ENCODE measurements around the gene CD247. TPM values are rescaled to one million over a fixed set of nuclear protein-coding genes. Genes with fewer than 3 reads are reported as not detected.

The CD247 gene
- total and polyA plus RNA-seq, 10 of the 15 experiments (the other 5 are each of a cell fraction or from before 2014, with no cell fraction given) = 0.10 to 0.77 (median 0.30) TPM

DNA sequence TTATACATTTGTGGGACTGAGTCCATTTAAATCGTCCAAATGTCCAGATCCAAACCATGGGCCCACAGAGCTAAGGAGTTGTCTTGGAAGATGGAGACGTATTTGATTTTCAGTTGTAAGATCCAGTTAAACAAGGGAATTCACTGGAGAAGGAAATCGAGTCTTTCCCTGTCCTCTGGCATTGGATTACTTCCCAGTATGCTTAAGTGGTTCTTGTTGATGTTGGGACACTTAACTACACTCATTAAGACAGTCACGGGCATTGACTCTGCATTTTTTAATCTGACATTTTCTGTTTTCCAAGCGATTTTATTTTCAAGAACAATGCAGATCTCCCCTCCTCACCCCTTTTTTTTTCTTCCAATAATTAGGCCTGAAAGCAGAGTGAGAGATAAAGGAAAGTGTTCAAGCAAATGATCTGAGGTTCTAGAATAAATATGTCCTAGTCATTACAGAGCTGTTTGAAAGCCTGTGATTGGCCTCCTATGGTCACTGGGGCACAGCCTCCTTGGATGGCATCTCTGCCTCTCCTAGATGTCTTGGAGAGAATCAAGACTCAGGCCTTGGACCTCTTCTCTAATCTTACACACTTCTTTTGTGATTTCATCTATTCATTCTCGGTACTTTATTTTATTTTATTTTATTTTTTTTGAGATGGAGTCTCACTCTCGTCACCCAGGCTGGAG is 48.9 kb downstream of the CD247 start:
- Histone ChIP-seq H3K27ac (ENCODE audit: control insufficient read depth, insufficient read depth) (no peak overlapping the region), H3K36me3 (ENCODE audit: control insufficient read depth in 2 of 2, insufficient read depth in 2 of 2, low read length in 1 of 2) (no peaks in the 10 kb centered on the region), H2AFZ (ENCODE audit: control insufficient read depth, low read depth, low read length) (no peak overlapping the region), H3K79me2 (ENCODE audit: control insufficient read depth, insufficient read depth, low read length) (no peaks in the 10 kb centered on the region), H3K9me3 (replicated peaks; ENCODE audit: control insufficient read depth, insufficient read depth, low read length) (no peaks in the 10 kb centered on the region), H3K4me3 (no peak overlapping the region), H3K27me3 (replicated peaks in 1 of 2; ENCODE audit: control insufficient read depth in 2 of 2, insufficient read depth in 2 of 2, low read length in 1 of 2) (no peaks in the 10 kb centered on the region; a peak in 1 of 4 replicates), H3K9ac (ENCODE audit: control insufficient read depth, insufficient read depth, low read length) (no peak overlapping the region), H4K20me1 (ENCODE audit: control insufficient read depth, insufficient read depth) (no peaks in the 10 kb centered on the region), H3K4me2 (ENCODE audit: control insufficient read depth, insufficient read depth) (no peak overlapping the region), H3K4me1 (ENCODE audit: control insufficient read depth, insufficient read depth, low read length) (no peaks in the 10 kb centered on the region)
- BruUV-seq (replicated peaks) = no TSS peak
- ChIA-PET POLR2A (no interaction called here), SMC1A (ENCODE audit: uncharacterized antibody, unreplicated experiment) (no interaction called here), RAD21 (ENCODE audit: unreplicated experiment) (no interaction called here), CTCF (interaction anchor here (0.7 kb wide), 1 partner anchor 379 kb away, joined by 3 read pairs; no protein-coding TSS in a partner anchor)
- ATAC-seq (no peak), FAIRE-seq (no peak), DNase-seq (ENCODE audit: low read depth, low spot score) (no peak)
- no peak for TF ChIP-seq GABPA (IDR thresholded peaks at IDR 0.05; ENCODE audit: low read depth)
- no peak for TF ChIP-seq ZNF217 (IDR thresholded peaks at IDR 0.05)
- no peak for TF ChIP-seq ZSCAN29 (IDR thresholded peaks at IDR 0.05)
- no peak for TF ChIP-seq SPI1 (IDR thresholded peaks at IDR 0.05; ENCODE audit: borderline replicate concordance, insufficient read depth, low read depth, low read length)
- TF ChIP-seq RCOR1 (conservative IDR thresholded peaks at IDR 0.05; ENCODE audit: low read depth, low read length) = no peak
- TF ChIP-seq HDAC2 (IDR thresholded peaks at IDR 0.05) = no peak
- no peak for TF ChIP-seq EZH2 (IDR thresholded peaks at IDR 0.05; ENCODE audit: borderline replicate concordance, control insufficient read depth, low read depth, low read length)
- TF ChIP-seq, protein P1, sequence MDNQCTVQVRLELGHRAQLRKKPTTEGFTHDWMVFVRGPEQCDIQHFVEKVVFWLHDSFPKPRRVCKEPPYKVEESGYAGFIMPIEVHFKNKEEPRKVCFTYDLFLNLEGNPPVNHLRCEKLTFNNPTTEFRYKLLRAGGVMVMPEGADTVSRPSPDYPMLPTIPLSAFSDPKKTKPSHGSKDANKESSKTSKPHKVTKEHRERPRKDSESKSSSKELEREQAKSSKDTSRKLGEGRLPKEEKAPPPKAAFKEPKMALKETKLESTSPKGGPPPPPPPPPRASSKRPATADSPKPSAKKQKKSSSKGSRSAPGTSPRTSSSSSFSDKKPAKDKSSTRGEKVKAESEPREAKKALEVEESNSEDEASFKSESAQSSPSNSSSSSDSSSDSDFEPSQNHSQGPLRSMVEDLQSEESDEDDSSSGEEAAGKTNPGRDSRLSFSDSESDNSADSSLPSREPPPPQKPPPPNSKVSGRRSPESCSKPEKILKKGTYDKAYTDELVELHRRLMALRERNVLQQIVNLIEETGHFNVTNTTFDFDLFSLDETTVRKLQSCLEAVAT (IDR thresholded peaks at IDR 0.05) = no peak
- no peak for TF ChIP-seq MYC (IDR thresholded peaks at IDR 0.05; ENCODE audit: insufficient read depth, insufficient read length, insufficient replicate concordance, low read length, severe bottlenecking)
- TF ChIP-seq, protein P2, sequence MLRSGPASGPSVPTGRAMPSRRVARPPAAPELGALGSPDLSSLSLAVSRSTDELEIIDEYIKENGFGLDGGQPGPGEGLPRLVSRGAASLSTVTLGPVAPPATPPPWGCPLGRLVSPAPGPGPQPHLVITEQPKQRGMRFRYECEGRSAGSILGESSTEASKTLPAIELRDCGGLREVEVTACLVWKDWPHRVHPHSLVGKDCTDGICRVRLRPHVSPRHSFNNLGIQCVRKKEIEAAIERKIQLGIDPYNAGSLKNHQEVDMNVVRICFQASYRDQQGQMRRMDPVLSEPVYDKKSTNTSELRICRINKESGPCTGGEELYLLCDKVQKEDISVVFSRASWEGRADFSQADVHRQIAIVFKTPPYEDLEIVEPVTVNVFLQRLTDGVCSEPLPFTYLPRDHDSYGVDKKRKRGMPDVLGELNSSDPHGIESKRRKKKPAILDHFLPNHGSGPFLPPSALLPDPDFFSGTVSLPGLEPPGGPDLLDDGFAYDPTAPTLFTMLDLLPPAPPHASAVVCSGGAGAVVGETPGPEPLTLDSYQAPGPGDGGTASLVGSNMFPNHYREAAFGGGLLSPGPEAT (IDR thresholded peaks at IDR 0.05; ENCODE audit: low read depth) = no peak
- no peak for TF ChIP-seq SUZ12 (IDR thresholded peaks at IDR 0.05; ENCODE audit: unreplicated experiment)
- TF ChIP-seq, protein P3, sequence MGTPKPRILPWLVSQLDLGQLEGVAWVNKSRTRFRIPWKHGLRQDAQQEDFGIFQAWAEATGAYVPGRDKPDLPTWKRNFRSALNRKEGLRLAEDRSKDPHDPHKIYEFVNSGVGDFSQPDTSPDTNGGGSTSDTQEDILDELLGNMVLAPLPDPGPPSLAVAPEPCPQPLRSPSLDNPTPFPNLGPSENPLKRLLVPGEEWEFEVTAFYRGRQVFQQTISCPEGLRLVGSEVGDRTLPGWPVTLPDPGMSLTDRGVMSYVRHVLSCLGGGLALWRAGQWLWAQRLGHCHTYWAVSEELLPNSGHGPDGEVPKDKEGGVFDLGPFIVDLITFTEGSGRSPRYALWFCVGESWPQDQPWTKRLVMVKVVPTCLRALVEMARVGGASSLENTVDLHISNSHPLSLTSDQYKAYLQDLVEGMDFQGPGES (IDR thresholded peaks at IDR 0.05) = no peak
- no peak for TF ChIP-seq FOXK2 (IDR thresholded peaks at IDR 0.05)
- no peak for TF ChIP-seq MXI1 (IDR thresholded peaks at IDR 0.05; ENCODE audit: low read depth, low read length)
- no peak for TF ChIP-seq KLF5 (IDR thresholded peaks at IDR 0.05; ENCODE audit: partially characterized antibody)
- 63% methylated on average over 7 of the region's 7 CpGs for WGBS (ENCODE audit: insufficient coverage, insufficient replicate concordance, low lambda C conversion rate, missing lambda C conversion rate)
- intact Hi-C loops (cut with micrococcal nuclease; ENCODE audit: unreplicated experiment) = no loop called here
- in situ Hi-C loops (cut with MboI) = no loop called here
